ENCODE data around the gene SLC30A3.
A peak's percentile ranks its signal among the peaks of the same experiment; 100 is the strongest.

SLC30A3 gene

GRCh38 chr2:27262379-27263286, at the start of gene SLC30A3:
TSS of gene SLC30A3 (minus strand) at chr2:27263047. CDS start at chr2:27262906, 141 bp downstream.
- DNase-seq (ENCODE audit: low read depth): no peak
- TF ChIP-seq CTCF (IDR thresholded peaks at IDR 0.05; ENCODE audit: control insufficient read depth, insufficient read depth, low read depth, low read length, missing control alignments): no peak
- H3K4me3 ChIP-seq (ENCODE audit: control insufficient read depth, low read depth, low read length): peak within 1 kb of the TSS; percentile 21

GRCh38 chr2:27312152-27312551, 49.3 kb upstream of the SLC30A3 start:
- no peak for TF ChIP-seq CTCF (IDR thresholded peaks at IDR 0.05; ENCODE audit: control insufficient read depth, insufficient read depth, low read depth, low read length, missing control alignments)
- no peak overlapping the region for H3K4me3 ChIP-seq (ENCODE audit: control insufficient read depth, low read depth, low read length)
- DNase-seq (ENCODE audit: low read depth): no peak

- TF ChIP-seq CTCF (IDR thresholded peaks at IDR 0.05; ENCODE audit: control insufficient read depth, insufficient read depth, low read depth, low read length, missing control alignments): no peak
- no peak overlapping the region for H3K4me3 ChIP-seq (ENCODE audit: control insufficient read depth, low read depth, low read length)
- DNase-seq (ENCODE audit: low read depth): no peak
These were observed 46.8 kb upstream of the SLC30A3 start for GRCh38 chr2:27309651-27310050.

- TF ChIP-seq CTCF (IDR thresholded peaks at IDR 0.05; ENCODE audit: control insufficient read depth, insufficient read depth, low read depth, low read length, missing control alignments): no peak
- no peak for DNase-seq (ENCODE audit: low read depth)
- H3K4me3 ChIP-seq (ENCODE audit: control insufficient read depth, low read depth, low read length): no peak within 1 kb of the TSS
These were observed 45.6 kb upstream of the SLC30A3 start, which contains the start of gene UCN for GRCh38 chr2:27308359-27308881. TSS of gene UCN (minus strand) at chr2:27308445. CDS start at chr2:27307895, 550 bp downstream.

GRCh38 chr2:27307545-27308358, 44.9 kb upstream of the SLC30A3 start:
- H3K4me3 ChIP-seq (ENCODE audit: control insufficient read depth, low read depth, low read length): no peak overlapping the region
- no peak for TF ChIP-seq CTCF (IDR thresholded peaks at IDR 0.05; ENCODE audit: control insufficient read depth, insufficient read depth, low read depth, low read length, missing control alignments)
- DNase-seq (ENCODE audit: low read depth): no peak

- TF ChIP-seq CTCF (IDR thresholded peaks at IDR 0.05; ENCODE audit: control insufficient read depth, insufficient read depth, low read depth, low read length, missing control alignments): no peak
- DNase-seq (ENCODE audit: low read depth): no peak
- no peak overlapping the region for H3K4me3 ChIP-seq (ENCODE audit: control insufficient read depth, low read depth, low read length)
These were observed 44.4 kb upstream of the SLC30A3 start for GRCh38 chr2:27307287-27307544.
